Measurements from ENCODE around the gene LRRC8D. TPM values are rescaled to one million over a fixed set of nuclear protein-coding genes. Genes with fewer than 3 reads are reported as not detected.

LRRC8D gene
- total RNA-seq, 3 donors from 2014 or later (not counting 1 experiment from before 2014, with no cell fraction given), result 16.2 to 26.2 (median 17.1) TPM

DNA sequence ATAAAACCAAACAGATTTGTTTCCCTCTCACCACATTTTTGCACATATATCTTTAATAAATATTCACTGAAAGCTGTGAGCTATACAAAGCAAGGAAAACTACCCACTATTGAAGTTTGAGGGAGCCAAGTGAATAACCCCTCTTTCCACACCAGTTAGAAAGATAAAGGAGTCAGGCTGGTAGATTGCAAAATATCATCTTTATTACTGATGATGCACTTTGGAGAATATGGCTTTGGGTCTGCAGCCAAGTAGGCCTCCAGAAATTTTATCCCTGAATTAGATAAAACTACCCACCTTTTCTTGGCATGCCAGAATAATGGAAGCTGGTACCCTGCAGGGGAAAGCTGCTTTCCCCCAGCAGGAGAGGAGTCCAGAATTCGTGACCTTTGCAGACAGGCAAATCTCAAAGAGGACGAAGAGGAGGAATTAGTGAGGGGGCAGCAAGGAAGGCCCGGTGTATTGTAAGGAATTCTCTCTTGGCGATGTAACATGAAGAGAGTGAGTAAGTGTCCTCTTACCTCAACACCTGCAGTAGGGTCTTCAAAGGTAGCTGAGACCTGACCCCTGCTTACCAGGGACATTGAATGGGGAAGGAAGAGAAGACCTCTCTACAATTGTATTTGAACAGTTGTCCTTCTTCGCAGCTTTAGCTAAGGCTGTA, 84.7 kb downstream of the LRRC8D start:
- Histone ChIP-seq H3K27me3 (ENCODE audit: control insufficient read depth, insufficient read depth, low read length) (no peaks in the 10 kb centered on the region), H3K4me1 (ENCODE audit: control insufficient read depth, insufficient read depth, low read length) (peaks cover 7% of the 10 kb centered on the region), H3K9me3 (ENCODE audit: control insufficient read depth, insufficient read depth, low read length) (no peaks in the 10 kb centered on the region), H3K36me3 (ENCODE audit: control insufficient read depth, insufficient read depth, low read length) (no peaks in the 10 kb centered on the region), H3K4me3 (ENCODE audit: low read length) (no peak overlapping the region), H3K27ac (ENCODE audit: low read length) (no peak overlapping the region)
- Mint-ChIP-seq H3K27ac (no peak overlapping the region), H3K4me1 (peaks cover 32 to 38% of the 10 kb centered on the region in 2 donors), H3K4me3 (no peak overlapping the region), H3K36me3 (no peaks in the 10 kb centered on the region), H3K27me3 (ENCODE audit: low read depth in 2 of 2) (no peaks in the 10 kb centered on the region), H3K9me3 (no peaks in the 10 kb centered on the region)
- no peak for DNase-seq
- TF ChIP-seq, protein P1, sequence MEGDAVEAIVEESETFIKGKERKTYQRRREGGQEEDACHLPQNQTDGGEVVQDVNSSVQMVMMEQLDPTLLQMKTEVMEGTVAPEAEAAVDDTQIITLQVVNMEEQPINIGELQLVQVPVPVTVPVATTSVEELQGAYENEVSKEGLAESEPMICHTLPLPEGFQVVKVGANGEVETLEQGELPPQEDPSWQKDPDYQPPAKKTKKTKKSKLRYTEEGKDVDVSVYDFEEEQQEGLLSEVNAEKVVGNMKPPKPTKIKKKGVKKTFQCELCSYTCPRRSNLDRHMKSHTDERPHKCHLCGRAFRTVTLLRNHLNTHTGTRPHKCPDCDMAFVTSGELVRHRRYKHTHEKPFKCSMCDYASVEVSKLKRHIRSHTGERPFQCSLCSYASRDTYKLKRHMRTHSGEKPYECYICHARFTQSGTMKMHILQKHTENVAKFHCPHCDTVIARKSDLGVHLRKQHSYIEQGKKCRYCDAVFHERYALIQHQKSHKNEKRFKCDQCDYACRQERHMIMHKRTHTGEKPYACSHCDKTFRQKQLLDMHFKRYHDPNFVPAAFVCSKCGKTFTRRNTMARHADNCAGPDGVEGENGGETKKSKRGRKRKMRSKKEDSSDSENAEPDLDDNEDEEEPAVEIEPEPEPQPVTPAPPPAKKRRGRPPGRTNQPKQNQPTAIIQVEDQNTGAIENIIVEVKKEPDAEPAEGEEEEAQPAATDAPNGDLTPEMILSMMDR (IDR thresholded peaks at IDR 0.05), result no peak
- intact Hi-C loops (cut with micrococcal nuclease), result no loop called here
- ATAC-seq, result no peak
- WGBS (ENCODE audit: insufficient coverage), result 98% methylated on average over 4 of the region's 5 CpGs

DNA sequence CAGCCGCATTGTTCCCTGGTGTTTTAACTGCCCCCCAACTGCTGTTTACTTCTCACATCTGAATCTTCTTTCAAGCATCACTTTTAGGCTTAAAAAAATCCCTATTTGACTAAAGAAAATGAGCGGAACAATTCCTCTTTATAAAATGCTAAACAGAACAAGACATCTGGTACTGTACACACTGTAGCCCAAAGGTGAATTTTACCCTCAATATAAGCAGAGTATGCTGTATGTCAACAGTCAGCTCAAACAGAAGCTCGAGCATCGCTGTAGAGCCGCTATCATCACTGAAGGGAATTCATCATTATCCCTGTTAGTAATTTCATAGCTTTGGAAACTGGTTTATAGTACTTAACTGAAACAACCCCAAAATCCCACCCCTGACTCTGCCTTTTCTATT, 85.3 kb downstream of the LRRC8D start:
- no peaks in the 10 kb centered on the region for H3K36me3 ChIP-seq (ENCODE audit: control insufficient read depth, insufficient read depth, low read length)
- peak overlapping the region in 1 of 2 donors; percentile 36 for H3K27ac Mint-ChIP-seq
- no peak overlapping the region for H3K27ac ChIP-seq (ENCODE audit: low read length)
- H3K4me3 ChIP-seq (ENCODE audit: low read length), result no peak overlapping the region
- ATAC-seq (no peak), DNase-seq (no peak)
- TF ChIP-seq, protein P1 (IDR thresholded peaks at IDR 0.05), result no peak
- 96% methylated on average over 5 of the region's 5 CpGs for WGBS (ENCODE audit: insufficient coverage)
- no peaks in the 10 kb centered on the region for H3K9me3 ChIP-seq (ENCODE audit: control insufficient read depth, insufficient read depth, low read length)
- peaks cover 35 to 41% of the 10 kb centered on the region in 2 donors for H3K4me1 Mint-ChIP-seq
- H3K9me3 Mint-ChIP-seq, result no peaks in the 10 kb centered on the region
- intact Hi-C loops (cut with micrococcal nuclease), result no loop called here
- H3K4me1 ChIP-seq (ENCODE audit: control insufficient read depth, insufficient read depth, low read length), result peaks cover 7% of the 10 kb centered on the region
- no peak overlapping the region for H3K4me3 Mint-ChIP-seq
- no peaks in the 10 kb centered on the region for H3K27me3 ChIP-seq (ENCODE audit: control insufficient read depth, insufficient read depth, low read length)
- H3K27me3 Mint-ChIP-seq (ENCODE audit: low read depth in 2 of 2), result no peaks in the 10 kb centered on the region
- H3K36me3 Mint-ChIP-seq, result no peaks in the 10 kb centered on the region

DNA sequence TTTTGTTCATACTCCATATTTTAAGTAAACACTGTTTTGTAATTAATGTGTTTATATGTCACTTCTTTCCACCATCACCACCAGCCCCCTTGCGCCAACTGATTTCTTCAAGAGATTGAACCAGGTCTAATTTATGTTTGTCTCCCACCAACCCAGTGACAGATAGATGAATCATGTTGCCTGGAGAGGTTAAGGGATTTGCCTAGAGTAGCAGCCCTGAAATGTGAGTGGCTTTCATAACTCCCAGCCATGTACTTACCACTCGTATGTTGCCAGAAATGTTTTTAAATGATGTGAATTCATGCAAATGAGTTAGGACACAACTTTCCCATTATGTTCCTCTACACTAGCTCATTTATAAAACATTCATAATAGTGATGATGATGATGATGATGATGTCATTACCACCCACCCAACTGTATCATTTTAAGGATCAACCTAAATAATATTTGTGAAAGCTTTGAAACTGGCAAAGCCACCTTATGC, 86.9 kb downstream of the LRRC8D start:
- no CpG with 5 or more reads among the region's 2 CpGs for WGBS (ENCODE audit: insufficient coverage)
- Mint-ChIP-seq H3K27me3 (ENCODE audit: low read depth in 2 of 2) (no peaks in the 10 kb centered on the region), H3K4me1 (peaks cover 52% of the 10 kb centered on the region in 2 donors), H3K4me3 (no peak overlapping the region), H3K9me3 (no peaks in the 10 kb centered on the region), H3K27ac (no peak overlapping the region), H3K36me3 (no peaks in the 10 kb centered on the region)
- ATAC-seq (no peak), DNase-seq (no peak)
- intact Hi-C loops (cut with micrococcal nuclease), result no loop called here
- Histone ChIP-seq H3K9me3 (ENCODE audit: control insufficient read depth, insufficient read depth, low read length) (no peaks in the 10 kb centered on the region), H3K27me3 (ENCODE audit: control insufficient read depth, insufficient read depth, low read length) (no peaks in the 10 kb centered on the region), H3K36me3 (ENCODE audit: control insufficient read depth, insufficient read depth, low read length) (no peaks in the 10 kb centered on the region), H3K27ac (ENCODE audit: low read length) (no peak overlapping the region), H3K4me3 (ENCODE audit: low read length) (no peak overlapping the region), H3K4me1 (ENCODE audit: control insufficient read depth, insufficient read depth, low read length) (peaks cover 11% of the 10 kb centered on the region)
- TF ChIP-seq, protein P1 (IDR thresholded peaks at IDR 0.05), result no peak

DNA sequence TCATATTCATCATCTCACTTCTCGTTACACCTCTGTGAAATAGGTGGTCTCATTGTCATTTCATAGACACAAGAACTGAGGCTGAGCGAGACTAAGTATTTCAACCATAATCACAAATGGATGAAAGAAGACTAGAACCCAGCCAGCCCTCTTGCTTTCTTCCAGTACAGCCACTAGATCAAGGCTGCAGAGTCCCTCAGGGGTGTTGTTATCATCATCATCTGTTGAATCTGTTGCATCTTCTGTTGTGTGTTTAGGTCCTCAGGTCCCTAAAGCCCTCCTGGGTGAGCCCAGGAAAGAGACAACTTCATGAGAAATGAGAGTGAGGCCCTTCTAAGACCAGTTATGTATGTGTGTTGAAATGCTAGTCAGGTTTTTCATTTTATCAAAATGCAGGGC, 87.4 kb downstream of the LRRC8D start:
- intact Hi-C loops (cut with micrococcal nuclease), result no loop called here
- no peaks in the 10 kb centered on the region for H3K36me3 ChIP-seq (ENCODE audit: control insufficient read depth, insufficient read depth, low read length)
- Mint-ChIP-seq H3K4me1 (peaks cover 53 to 54% of the 10 kb centered on the region in 2 donors), H3K27me3 (ENCODE audit: low read depth in 2 of 2) (no peaks in the 10 kb centered on the region), H3K27ac (peak overlapping the region in 1 of 2 donors; percentile 52), H3K9me3 (no peaks in the 10 kb centered on the region), H3K4me3 (no peak overlapping the region), H3K36me3 (no peaks in the 10 kb centered on the region)
- no peaks in the 10 kb centered on the region for H3K27me3 ChIP-seq (ENCODE audit: control insufficient read depth, insufficient read depth, low read length)
- 100% methylated on average over 2 of the region's 2 CpGs for WGBS (ENCODE audit: insufficient coverage)
- ATAC-seq (no peak), DNase-seq (no peak)
- H3K27ac ChIP-seq (ENCODE audit: low read length), result no peak overlapping the region
- TF ChIP-seq, protein P1 (IDR thresholded peaks at IDR 0.05), result no peak
- H3K4me1 ChIP-seq (ENCODE audit: control insufficient read depth, insufficient read depth, low read length), result peaks cover 11% of the 10 kb centered on the region
- no peak overlapping the region for H3K4me3 ChIP-seq (ENCODE audit: low read length)
- no peaks in the 10 kb centered on the region for H3K9me3 ChIP-seq (ENCODE audit: control insufficient read depth, insufficient read depth, low read length)

Measured in natural killer cell (primary cell).